HEK293T (cell line): ENCODE measurements around the gene LNP1.

ENCODE experiments used
- ARNT ChIP-seq: fragments of 450-650 bp; IDR thresholded peaks from 2 replicates; pipeline ENCODE4 v1.6.1; 2017; ENCODE audit warnings: mild to moderate bottlenecking
- BHLHE40 ChIP-seq: fragments of 450-650 bp; IDR thresholded peaks from 2 replicates; pipeline ENCODE4 v1.6.1; 2016; ENCODE audit warnings: mild to moderate bottlenecking, moderate library complexity, borderline replicate concordance
- FOXA1 ChIP-seq: fragments of 450-650 bp; IDR thresholded peaks from 2 replicates; pipeline ENCODE4 v1.6.1; 2016; ENCODE audit warnings: mild to moderate bottlenecking
- FOXK2 ChIP-seq: fragments of 450-650 bp; IDR thresholded peaks from 2 replicates; pipeline ENCODE4 v1.6.1; 2016; ENCODE audit warnings: mild to moderate bottlenecking
- FOXM1 ChIP-seq: fragments of 450-650 bp; IDR thresholded peaks from 2 replicates; pipeline ENCODE4 v1.6.1; 2017; ENCODE audit warnings: mild to moderate bottlenecking, borderline replicate concordance
- HDGF ChIP-seq: fragments of 450-650 bp; IDR thresholded peaks from 2 replicates; pipeline ENCODE4 v1.6.1; 2017; ENCODE audit warnings: antibody characterized with exemption, borderline replicate concordance
- LEF1 ChIP-seq: fragments of 450-650 bp; IDR thresholded peaks from 2 replicates; pipeline ENCODE4 v1.6.1; 2017; ENCODE audit warnings: mild to moderate bottlenecking, borderline replicate concordance
- NFRKB ChIP-seq: fragments of 450-650 bp; IDR thresholded peaks from 2 replicates; pipeline ENCODE4 v1.6.1; 2016; ENCODE audit warnings: mild to moderate bottlenecking, moderate library complexity
- SP1 ChIP-seq: fragments of 450-650 bp; IDR thresholded peaks from 2 replicates; pipeline ENCODE4 v1.6.1; 2017
- TARDBP ChIP-seq: fragments of 450-650 bp; IDR thresholded peaks from 2 replicates; pipeline ENCODE4 v1.6.1; 2016
- ZNF384 ChIP-seq: fragments of 450-650 bp; IDR thresholded peaks from 2 replicates; pipeline ENCODE4 v1.6.1; 2016
- TF ChIP-seq, protein P1 (sequence below): fragments of 450-650 bp; IDR thresholded peaks from 2 replicates; pipeline ENCODE4 v1.6.1; 2016

DNA sequence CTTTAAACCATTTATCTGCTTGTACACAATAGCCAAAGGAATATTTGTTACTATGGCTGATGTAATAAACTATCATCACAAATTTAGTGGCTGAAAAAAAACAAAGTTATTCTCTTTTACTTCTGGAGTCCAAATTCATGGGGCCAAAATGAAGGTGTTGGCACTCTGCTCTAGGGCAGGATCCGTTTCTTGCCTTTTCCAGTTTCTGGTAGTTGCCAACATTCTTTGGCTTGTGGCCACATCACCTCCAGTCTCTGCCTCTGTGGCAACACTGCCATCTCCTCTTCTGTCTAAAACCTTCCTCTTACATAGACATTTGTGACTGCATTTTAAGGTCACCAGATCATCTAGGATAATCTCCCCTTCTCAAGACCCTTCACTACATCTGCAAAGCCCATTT lies 39.4 kb upstream of the LNP1 start:
- no peak for TF ChIP-seq ZNF384
- TF ChIP-seq NFRKB = no peak
- TF ChIP-seq LEF1 = no peak
- no peak for TF ChIP-seq TARDBP
- no peak for TF ChIP-seq ARNT
- no peak for TF ChIP-seq FOXK2
- TF ChIP-seq SP1 = no peak
- TF ChIP-seq HDGF = no peak
- TF ChIP-seq FOXA1 = no peak
- no peak for TF ChIP-seq BHLHE40
- no peak for TF ChIP-seq FOXM1
- TF ChIP-seq, protein P1, sequence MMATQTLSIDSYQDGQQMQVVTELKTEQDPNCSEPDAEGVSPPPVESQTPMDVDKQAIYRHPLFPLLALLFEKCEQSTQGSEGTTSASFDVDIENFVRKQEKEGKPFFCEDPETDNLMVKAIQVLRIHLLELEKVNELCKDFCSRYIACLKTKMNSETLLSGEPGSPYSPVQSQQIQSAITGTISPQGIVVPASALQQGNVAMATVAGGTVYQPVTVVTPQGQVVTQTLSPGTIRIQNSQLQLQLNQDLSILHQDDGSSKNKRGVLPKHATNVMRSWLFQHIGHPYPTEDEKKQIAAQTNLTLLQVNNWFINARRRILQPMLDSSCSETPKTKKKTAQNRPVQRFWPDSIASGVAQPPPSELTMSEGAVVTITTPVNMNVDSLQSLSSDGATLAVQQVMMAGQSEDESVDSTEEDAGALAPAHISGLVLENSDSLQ = no peak
